Activated CD4-positive, alpha-beta T cell treated with anti-CD3 and anti-CD28 coated beads for 48 hours (primary cell): ENCODE measurements around the gene CNTNAP2.

Source experiments
- DNase-seq: peaks from one replicate; pipeline ENCODE4 v3.0.0-alpha.2; 2020

CNTNAP2 gene

GRCh38 chr7:147428075-147428474, 1311.5 kb downstream of the CNTNAP2 start:
- DNase-seq = no peak

GRCh38 chr7:147429961-147430360, 1313.4 kb downstream of the CNTNAP2 start:
- DNase-seq = no peak

- no peak for DNase-seq
These were observed 1315.5 kb downstream of the CNTNAP2 start for GRCh38 chr7:147432079-147432478.

GRCh38 chr7:147432576-147432975, 1316.0 kb downstream of the CNTNAP2 start:
- DNase-seq = no peak

GRCh38 chr7:147436718-147437117, 1320.1 kb downstream of the CNTNAP2 start:
- no peak for DNase-seq

- DNase-seq = no peak
These were observed 1321.6 kb downstream of the CNTNAP2 start for GRCh38 chr7:147438216-147438615.

- DNase-seq = no peak
These were observed 1327.3 kb downstream of the CNTNAP2 start for GRCh38 chr7:147443942-147444341.

GRCh38 chr7:147452816-147453215, 1336.2 kb downstream of the CNTNAP2 start:
- DNase-seq = no peak

- no peak for DNase-seq
These were observed 1348.6 kb downstream of the CNTNAP2 start for GRCh38 chr7:147465223-147465622.

GRCh38 chr7:147472556-147472955, 1356.0 kb downstream of the CNTNAP2 start:
- DNase-seq = no peak

GRCh38 chr7:147474862-147475261, 1358.3 kb downstream of the CNTNAP2 start:
- no peak for DNase-seq

- no peak for DNase-seq
These were observed 1360.9 kb downstream of the CNTNAP2 start for GRCh38 chr7:147477526-147477925.

- DNase-seq = no peak
These were observed 1362.2 kb downstream of the CNTNAP2 start for GRCh38 chr7:147478796-147479195.

GRCh38 chr7:147483634-147484292, 1367.2 kb downstream of the CNTNAP2 start:
- no peak for DNase-seq

- DNase-seq = no peak
These were observed 1369.1 kb downstream of the CNTNAP2 start for GRCh38 chr7:147485660-147486210.

- DNase-seq = no peak
These were observed 1376.0 kb downstream of the CNTNAP2 start for GRCh38 chr7:147492606-147493005.

GRCh38 chr7:147496209-147496608, 1379.6 kb downstream of the CNTNAP2 start:
- DNase-seq = no peak

GRCh38 chr7:147497246-147497645, 1380.6 kb downstream of the CNTNAP2 start:
- DNase-seq = no peak

- DNase-seq = no peak
These were observed 1381.5 kb downstream of the CNTNAP2 start for GRCh38 chr7:147498081-147498480.

- DNase-seq = no peak
These were observed 1392.5 kb downstream of the CNTNAP2 start for GRCh38 chr7:147509035-147509501.

GRCh38 chr7:147509541-147510200, 1393.1 kb downstream of the CNTNAP2 start:
- DNase-seq = no peak

- no peak for DNase-seq
These were observed 1393.6 kb downstream of the CNTNAP2 start for GRCh38 chr7:147510201-147510542.

- DNase-seq = no peak
These were observed 1394.3 kb downstream of the CNTNAP2 start for GRCh38 chr7:147510923-147511322.

- no peak for DNase-seq
These were observed 1396.8 kb downstream of the CNTNAP2 start for GRCh38 chr7:147513451-147513850.
